22Rv1 (cell line): ENCODE results near the gene CLTRN.

Experiments used
- H3K27ac ChIP-seq: fragments of 450-650 bp; 2 replicates; pipeline ENCODE4 v1.5.1; 2017
- CTCF ChIP-seq: fragments of 450-650 bp; IDR thresholded peaks from 2 replicates; pipeline ENCODE4 v1.5.1; 2017; ENCODE audit warnings: mild to moderate bottlenecking
- ZFX ChIP-seq: fragments of 450-650 bp; IDR thresholded peaks from 2 replicates; pipeline ENCODE4 v1.6.1; 2017; ENCODE audit warnings: antibody characterized with exemption, borderline replicate concordance

Gene CLTRN

GRCh38 chrX:15646031-15646430 is 18.6 kb downstream of the CLTRN start:
- H3K27ac ChIP-seq: no peak overlapping the region
- TF ChIP-seq CTCF (no peak), ZFX (no peak)

GRCh38 chrX:15645266-15645665 is 19.3 kb downstream of the CLTRN start:
- no peak overlapping the region for H3K27ac ChIP-seq
- TF ChIP-seq ZFX (no peak), CTCF (no peak)

- H3K27ac ChIP-seq: no peak overlapping the region
- TF ChIP-seq CTCF (no peak), ZFX (no peak)
Observed at GRCh38 chrX:15644560-15644872, 20.1 kb downstream of the CLTRN start.

GRCh38 chrX:15643786-15644559 is 20.6 kb downstream of the CLTRN start:
- no peak overlapping the region for H3K27ac ChIP-seq
- TF ChIP-seq CTCF (no peak), ZFX (no peak)

- TF ChIP-seq ZFX (no peak), CTCF (no peak)
- no peak overlapping the region for H3K27ac ChIP-seq
Observed at GRCh38 chrX:15631637-15632036, 33.0 kb downstream of the CLTRN start.

GRCh38 chrX:15623054-15623453 is 41.6 kb downstream of the CLTRN start:
- TF ChIP-seq CTCF: no peak
- TF ChIP-seq ZFX: no peak
- H3K27ac ChIP-seq: no peak overlapping the region

GRCh38 chrX:15619053-15619755 is 45.4 kb downstream of the CLTRN start:
- no peak overlapping the region for H3K27ac ChIP-seq
- no peak for TF ChIP-seq ZFX
- no peak for TF ChIP-seq CTCF
